Peyer's patch (tissue), 4 donors: Measurements from ENCODE around the gene UVSSA. TPM values are rescaled to one million over a fixed set of nuclear protein-coding genes. Genes with fewer than 3 reads are reported as not detected.
A peak's percentile ranks its signal among the peaks of the same experiment; 100 is the strongest.

ENCODE experiments used
- DNase-seq, 3 donors: peaks; one replicate each; pipeline ENCODE4 v3.0.0-alpha.2; 2017 to 2019
- H3K27ac ChIP-seq, 4 donors: fragments of 200-600 bp; sonication (generic); one replicate each; pipeline ENCODE4 v1.5.1; 2016 to 2019
- H3K27me3 ChIP-seq, 2 donors: fragments of 200-600 bp; sonication (generic); one replicate each; pipeline ENCODE4 v1.5.1; 2019
- H3K36me3 ChIP-seq, 3 donors: fragments of 200-600 bp; sonication (generic); one replicate each; pipeline ENCODE4 v1.5.1; 2016 to 2019
- H3K4me1 ChIP-seq, 4 donors: fragments of 200-600 bp; sonication (generic); one replicate each; pipeline ENCODE4 v1.5.1; 2016 to 2019
- H3K4me3 ChIP-seq, 4 donors: fragments of 200-600 bp; sonication (generic); 1 replicate in 3 of 4; 2 replicates in 1 of 4; pipeline ENCODE4 v1.5.1; 2016 to 2019; ENCODE audit warnings: mild to moderate bottlenecking in 1 of 4
- H3K9me3 ChIP-seq, 4 donors: fragments of 200-600 bp; sonication (generic); one replicate each; pipeline ENCODE4 v1.5.1; 2016 to 2019; ENCODE audit warnings: mild to moderate bottlenecking in 1 of 4
- CTCF ChIP-seq, 6 experiments: fragments of 450-650 bp in 4 of 6; fragments of 200-600 bp in 2 of 6; sonication (generic) in 1 of 6; IDR thresholded peaks; one replicate each; pipeline ENCODE4 v1.5.1; 2017 to 2019; ENCODE audit warnings: antibody characterized with exemption in 6 of 6, mild to moderate bottlenecking in 3 of 6, moderate library complexity in 1 of 6
- POLR2A ChIP-seq, 2 donors: fragments of 450-650 bp; IDR thresholded peaks; one replicate each; pipeline ENCODE4 v1.5.1; 2017; ENCODE audit warnings: antibody characterized with exemption in 2 of 2, mild to moderate bottlenecking in 2 of 2, moderate library complexity in 2 of 2
- total RNA-seq, 4 donors: library from RNA; depleted of rRNA; stranded (reverse); fragments of >200 nt; gene quantifications; one replicate each; pipeline ENCODE4 v1.1.0, GENCODE V29; 2016

The UVSSA gene
- total RNA-seq, 4 donors from 2014 or later, result 42.2 to 118 (median 77.7) TPM

GRCh38 chr4:1409491-1410425 lies 62.8 kb downstream of the UVSSA start:
- DNase-seq, result no peak
- Histone ChIP-seq H3K36me3 (no peaks in the 10 kb centered on the region), H3K27me3 (peaks cover 0 to 52% of the 10 kb centered on the region in 2 donors), H3K4me1 (peaks cover 0 to 16% (median 0%) of the 10 kb centered on the region in 4 donors), H3K27ac (no peak overlapping the region), H3K9me3 (no peaks in the 10 kb centered on the region), H3K4me3 (no peak overlapping the region)
- TF ChIP-seq CTCF (IDR thresholded peaks at IDR 0.05) (no peak), POLR2A (IDR thresholded peaks at IDR 0.05) (no peak)

- H3K27me3 ChIP-seq, result peaks cover 0 to 50% of the 10 kb centered on the region in 2 donors
- no peaks in the 10 kb centered on the region for H3K9me3 ChIP-seq
- H3K27ac ChIP-seq, result no peak overlapping the region
- peak in 2 of 3 donors; percentile 36 to 50 for DNase-seq
- TF ChIP-seq POLR2A (IDR thresholded peaks at IDR 0.05), result no peak
- no peak for TF ChIP-seq CTCF (IDR thresholded peaks at IDR 0.05)
- H3K4me3 ChIP-seq, result no peak overlapping the region
- H3K36me3 ChIP-seq, result no peaks in the 10 kb centered on the region
- peaks cover 0 to 12% (median 0%) of the 10 kb centered on the region in 4 donors for H3K4me1 ChIP-seq
These were observed 63.7 kb downstream of the UVSSA start for GRCh38 chr4:1410491-1411325.

- Histone ChIP-seq H3K4me1 (peaks cover 0 to 3% (median 0%) of the 10 kb centered on the region in 4 donors), H3K36me3 (no peaks in the 10 kb centered on the region), H3K9me3 (no peaks in the 10 kb centered on the region), H3K27me3 (peaks cover 0 to 46% of the 10 kb centered on the region in 2 donors), H3K4me3 (no peak overlapping the region), H3K27ac (no peak overlapping the region)
- DNase-seq, result peak in 1 of 3 donors; percentile 40
- TF ChIP-seq CTCF (IDR thresholded peaks at IDR 0.05) (no peak), POLR2A (IDR thresholded peaks at IDR 0.05) (no peak)
These were observed 64.7 kb downstream of the UVSSA start for GRCh38 chr4:1411436-1412375.

- Histone ChIP-seq H3K36me3 (no peaks in the 10 kb centered on the region), H3K27me3 (peaks cover 0 to 37% of the 10 kb centered on the region in 2 donors), H3K27ac (no peak overlapping the region), H3K9me3 (no peaks in the 10 kb centered on the region), H3K4me1 (no peaks in the 10 kb centered on the region), H3K4me3 (no peak overlapping the region)
- no peak for DNase-seq
- TF ChIP-seq CTCF (IDR thresholded peaks at IDR 0.05) (no peak), POLR2A (IDR thresholded peaks at IDR 0.05) (no peak)
These were observed 65.6 kb downstream of the UVSSA start for GRCh38 chr4:1412376-1413203.
